ENCODE results near the gene ENDOV.

- no peak for TF ChIP-seq POLR2A (IDR thresholded peaks at IDR 0.05; ENCODE audit: low read length)
- TF ChIP-seq GATA1 (IDR thresholded peaks at IDR 0.05; ENCODE audit: low read depth, low read length), result no peak
Measured at GRCh38 chr17:80458016-80458415, 43.0 kb downstream of the ENDOV start.

Data from erythroblast (primary cell).